Lower leg skin (tissue), 3 donors: Measurements from ENCODE around the gene KCTD16.

Experiments
- CTCF ChIP-seq, 3 donors: fragments of 450-650 bp; IDR thresholded peaks; one replicate each; pipeline ENCODE4 v1.5.1; 2016; ENCODE audit warnings: antibody characterized with exemption in 3 of 3, mild to moderate bottlenecking in 3 of 3, moderate library complexity in 2 of 3
- POLR2A ChIP-seq, 2 donors: fragments of 450-650 bp; IDR thresholded peaks; one replicate each; pipeline ENCODE4 v1.6.1; 2016 to 2017; ENCODE audit warnings: antibody characterized with exemption in 2 of 2, mild to moderate bottlenecking in 1 of 2, moderate library complexity in 1 of 2

- TF ChIP-seq CTCF (IDR thresholded peaks at IDR 0.05) = no peak
- no peak for TF ChIP-seq POLR2A (IDR thresholded peaks at IDR 0.05)
Measured at GRCh38 chr5:144386315-144386714, 215.6 kb downstream of the KCTD16 start.
